HG03378 (cell line): ENCODE results near the gene ZBTB40.

Experiments
- ATAC-seq: cut with Tn5 transposase; IDR thresholded peaks from one replicate; pipeline ENCODE4 v1.9.1; 2021; ENCODE audit warnings: mild to moderate bottlenecking, moderate library complexity; ENCODE audit not compliant: unreplicated experiment

ZBTB40 gene

GRCh38 chr1:22451702-22452480 is at the start of gene ZBTB40:
TSS of gene ZBTB40 (plus strand) at chr1:22451851. CDS start at chr1:22489949, 38,098 bp downstream.
- peak; percentile 75 for ATAC-seq

- ATAC-seq = no peak
Measured at GRCh38 chr1:22402356-22403053, 49.1 kb upstream of the ZBTB40 start.

- ATAC-seq = no peak
Measured at GRCh38 chr1:22404486-22404885, 47.2 kb upstream of the ZBTB40 start.

GRCh38 chr1:22406722-22407495 is 44.7 kb upstream of the ZBTB40 start:
- no peak for ATAC-seq

GRCh38 chr1:22408230-22408629 is 43.4 kb upstream of the ZBTB40 start:
- ATAC-seq = no peak

- ATAC-seq = no peak
Measured at GRCh38 chr1:22410401-22410800, 41.2 kb upstream of the ZBTB40 start.

- ATAC-seq = no peak
Measured at GRCh38 chr1:22410928-22411495, 40.6 kb upstream of the ZBTB40 start.

- ATAC-seq = no peak
Measured at GRCh38 chr1:22411589-22411988, 40.1 kb upstream of the ZBTB40 start.

- ATAC-seq = no peak
Measured at GRCh38 chr1:22412932-22413727, 38.5 kb upstream of the ZBTB40 start.

GRCh38 chr1:22413799-22414198 is 37.9 kb upstream of the ZBTB40 start:
- ATAC-seq = no peak

- no peak for ATAC-seq
Measured at GRCh38 chr1:22414244-22414751, 37.4 kb upstream of the ZBTB40 start.

- no peak for ATAC-seq
Measured at GRCh38 chr1:22415489-22415888, 36.2 kb upstream of the ZBTB40 start.

- ATAC-seq = no peak
Measured at GRCh38 chr1:22416555-22417454, 34.8 kb upstream of the ZBTB40 start.

GRCh38 chr1:22417466-22417865 is 34.2 kb upstream of the ZBTB40 start:
- no peak for ATAC-seq

GRCh38 chr1:22418312-22418711 is 33.3 kb upstream of the ZBTB40 start:
- ATAC-seq = no peak

GRCh38 chr1:22418933-22419382 is 32.7 kb upstream of the ZBTB40 start:
- no peak for ATAC-seq

- no peak for ATAC-seq
Measured at GRCh38 chr1:22420455-22421053, 31.1 kb upstream of the ZBTB40 start.

- ATAC-seq = no peak
Measured at GRCh38 chr1:22426781-22427180, 24.9 kb upstream of the ZBTB40 start.

- ATAC-seq = no peak
Measured at GRCh38 chr1:22428672-22429071, 23.0 kb upstream of the ZBTB40 start.
